Measurements from ENCODE around the gene PERM1. TPM values are rescaled to one million over a fixed set of nuclear protein-coding genes. Genes with fewer than 3 reads are reported as not detected.

Gene PERM1
- total and polyA plus RNA-seq, 9 of the 15 experiments (the other 6 are each of a cell fraction or from before 2014, with no cell fraction given): not detected

- Histone ChIP-seq H2AFZ (ENCODE audit: low read depth, low read length) (no peak overlapping the region), H3K27ac (ENCODE audit: extremely low read depth, low read depth, low read length) (peak overlapping the region; percentile 80; the same call in 2 of the 3 replicates), H3K27me3 (ENCODE audit: control insufficient read depth in 2 of 2, insufficient read depth in 2 of 2, low read length in 2 of 2) (no peaks in the 10 kb centered on the region), H3K4me2 (ENCODE audit: insufficient read depth, low read length) (peak overlapping the region; percentile 79), H3K9me3 (replicated peaks; ENCODE audit: control insufficient read depth, insufficient read depth, low read depth, low read length) (no peaks in the 10 kb centered on the region), H3K4me3 (peak overlapping the region; percentile 76), H3K9me1 (ENCODE audit: control insufficient read depth, insufficient read depth, low read length) (peaks cover 12% of the 10 kb centered on the region), H3K36me3 (ENCODE audit: control insufficient read depth, insufficient read depth, low read length) (peaks cover 43% of the 10 kb centered on the region; the same call in 1 of the 3 replicates), H4K20me1 (replicated peaks; ENCODE audit: control insufficient read depth, insufficient read depth, low read length) (peaks cover 15% of the 10 kb centered on the region), H3K9ac (ENCODE audit: insufficient read depth in 1 of 2, low read depth in 2 of 2, low read length in 2 of 2) (peak overlapping the region; percentile 56 to 99), H3K4me1 (replicated peaks in 1 of 2; ENCODE audit: control insufficient read depth in 2 of 2, insufficient read depth in 2 of 2, low read length in 2 of 2) (peaks cover 29 to 75% of the 10 kb centered on the region in 2 experiments), H3K79me2 (ENCODE audit: control insufficient read depth, insufficient read depth, low read length) (peaks cover 40% of the 10 kb centered on the region)
- FAIRE-seq (peak; percentile 77), DNase-seq (ENCODE audit: extremely low read depth in 1 of 4, low spot score in 3 of 4) (peak; percentile 75 to 89 (median 80)), ATAC-seq (peak; percentile 52)
- in situ Hi-C loops (cut with MboI): no loop called here
- 16% methylated on average over 32 of the region's 33 CpGs for WGBS (ENCODE audit: insufficient coverage, low coverage, missing lambda C conversion rate)
- intact Hi-C loops (cut with micrococcal nuclease): loop anchor here (5.0 kb wide), 1 partner anchor 41 kb away; no protein-coding TSS in a partner anchor
- CTCF ChIA-PET (ENCODE audit: low intra/inter-chr PET ratio): no interaction called here
- TSS peak; percentile 34 for BruUV-seq (replicated peaks)
- POLR2A ChIA-PET: interaction anchor here (0.6 to 1.1 kb wide), 4 partner anchors 7 to 41 kb away, joined by 3 to 6 read pairs (median 3); partner anchors contain the start of gene ISG15
- TF ChIP-seq ZNF445 (CRISPR knock-in tag; IDR thresholded peaks at IDR 0.05; ENCODE audit: low read depth) (no peak), L3MBTL2 (IDR thresholded peaks at IDR 0.05) (peak; percentile 31; the same call in 1 of the 2 replicates), KDM5B (IDR thresholded peaks at IDR 0.05; ENCODE audit: insufficient replicate concordance, low read depth, low read length) (peak; percentile 3), BRF2 (IDR thresholded peaks at IDR 0.05; ENCODE audit: borderline replicate concordance, insufficient read depth, insufficient read length) (no peak), ZNF592 (IDR thresholded peaks at IDR 0.05) (no peak), ZNF143 (CRISPR knock-in tag; IDR thresholded peaks at IDR 0.05) (no peak), SAP30 (IDR thresholded peaks at IDR 0.05; ENCODE audit: borderline replicate concordance, insufficient read depth, low read depth, low read length, poor library complexity, severe bottlenecking) (peak; percentile 69), HOMEZ (CRISPR knock-in tag; IDR thresholded peaks at IDR 0.05) (0 out of 2 replicates have a peak, but pooled peaks have one; percentile 62), NFIX (CRISPR knock-in tag; IDR thresholded peaks at IDR 0.05; ENCODE audit: low read depth) (0 out of 2 replicates have a peak, but pooled peaks have one; percentile 36), ZKSCAN1 (IDR thresholded peaks at IDR 0.05; ENCODE audit: low read depth, low read length) (no peak), RBFOX2 (IDR thresholded peaks at IDR 0.05; ENCODE audit: low read depth, low read length) (peak; percentile 53)
Measured at GRCh38 chr1:1021010-1021919, 39.4 kb upstream of the PERM1 start.

Data from K562 (cell line).